ENCODE data around the gene PRKCB. TPM values are rescaled to one million over a fixed set of nuclear protein-coding genes. Genes with fewer than 3 reads are reported as not detected.

The PRKCB gene
- total RNA-seq, 1 experiment from 2014 or later: 0.89 TPM

GRCh38 chr16:23908790-23909189, 73.0 kb downstream of the PRKCB start:
- BruUV-seq (replicated peaks): no TSS peak
- DNase-seq (ENCODE audit: low read depth, low spot score) (no peak), ATAC-seq (no peak)
- Histone ChIP-seq H4K20me1 (ENCODE audit: insufficient read depth) (no peaks in the 10 kb centered on the region), H3K4me2 (ENCODE audit: low read length) (no peak overlapping the region), H3K9ac (ENCODE audit: low read length) (no peak overlapping the region), H3K79me2 (ENCODE audit: insufficient read depth, low read length) (no peaks in the 10 kb centered on the region), H3K4me1 (ENCODE audit: control insufficient read depth in 1 of 2, insufficient read depth in 2 of 2, low read length in 2 of 2) (no peaks in the 10 kb centered on the region), H3K4me3 (replicated peaks in 1 of 2; ENCODE audit: low read depth in 1 of 2, low read length in 2 of 2) (no peak overlapping the region), H3K27ac (ENCODE audit: low read depth, low read length) (no peak overlapping the region), H3K9me2 (ENCODE audit: insufficient read depth) (no peaks in the 10 kb centered on the region), H3K27me3 (ENCODE audit: insufficient read depth, low read length) (peaks cover 36% of the 10 kb centered on the region), H3K9me3 (ENCODE audit: control insufficient read depth in 1 of 2, insufficient read depth in 1 of 2, low read depth in 1 of 2, low read length in 2 of 2) (no peaks in the 10 kb centered on the region), H3K36me3 (ENCODE audit: control insufficient read depth in 1 of 2, insufficient read depth in 2 of 2, low read length in 2 of 2) (no peaks in the 10 kb centered on the region), H2AFZ (ENCODE audit: low read depth, low read length, poor library complexity, severe bottlenecking) (no peak overlapping the region)
- TF ChIP-seq EZH2 (IDR thresholded peaks at IDR 0.05): no peak
- no peak for TF ChIP-seq SIN3A (IDR thresholded peaks at IDR 0.05; ENCODE audit: low read depth)
- no peak for TF ChIP-seq EGR1 (IDR thresholded peaks at IDR 0.05; ENCODE audit: low read depth)
- no peak for TF ChIP-seq POLR2A (IDR thresholded peaks at IDR 0.05; ENCODE audit: borderline replicate concordance, extremely low read depth, insufficient read depth, insufficient read length)
- TF ChIP-seq POLR2AphosphoS5 (IDR thresholded peaks at IDR 0.05; ENCODE audit: low read depth, low read length): no peak
- no peak for TF ChIP-seq FOSL1 (IDR thresholded peaks at IDR 0.05; ENCODE audit: low read depth)
- TF ChIP-seq CBX3 (IDR thresholded peaks at IDR 0.05; ENCODE audit: low read depth): no peak
- ChIA-PET RAD21 (ENCODE audit: low non-redundant PET in 1 of 2, low total read pairs in 2 of 2, uncharacterized antibody in 2 of 2, unreplicated experiment in 2 of 2) (no interaction called here), POLR2A (no interaction called here), CTCF (no interaction called here)
- intact Hi-C loops (cut with micrococcal nuclease): no loop called here

- Histone ChIP-seq H4K20me1 (ENCODE audit: insufficient read depth) (no peaks in the 10 kb centered on the region), H3K79me2 (ENCODE audit: insufficient read depth, low read length) (no peaks in the 10 kb centered on the region), H3K27ac (ENCODE audit: low read depth, low read length) (no peak overlapping the region), H3K4me3 (replicated peaks in 1 of 2; ENCODE audit: low read depth in 1 of 2, low read length in 2 of 2) (no peak overlapping the region), H3K9me3 (ENCODE audit: control insufficient read depth in 1 of 2, insufficient read depth in 1 of 2, low read depth in 1 of 2, low read length in 2 of 2) (no peaks in the 10 kb centered on the region), H3K4me2 (ENCODE audit: low read length) (no peak overlapping the region), H3K9me2 (ENCODE audit: insufficient read depth) (no peaks in the 10 kb centered on the region), H3K4me1 (ENCODE audit: control insufficient read depth in 1 of 2, insufficient read depth in 2 of 2, low read length in 2 of 2) (no peaks in the 10 kb centered on the region), H3K27me3 (ENCODE audit: insufficient read depth, low read length) (peaks cover 36% of the 10 kb centered on the region), H3K9ac (ENCODE audit: low read length) (no peak overlapping the region), H2AFZ (ENCODE audit: low read depth, low read length, poor library complexity, severe bottlenecking) (no peak overlapping the region), H3K36me3 (ENCODE audit: control insufficient read depth in 1 of 2, insufficient read depth in 2 of 2, low read length in 2 of 2) (no peaks in the 10 kb centered on the region)
- intact Hi-C loops (cut with micrococcal nuclease): no loop called here
- no TSS peak for BruUV-seq (replicated peaks)
- ATAC-seq (no peak), DNase-seq (ENCODE audit: low read depth, low spot score) (no peak)
- TF ChIP-seq JUND (IDR thresholded peaks at IDR 0.05): no peak
- TF ChIP-seq CEBPB (IDR thresholded peaks at IDR 0.05; ENCODE audit: low read depth): no peak
- TF ChIP-seq, protein P1, sequence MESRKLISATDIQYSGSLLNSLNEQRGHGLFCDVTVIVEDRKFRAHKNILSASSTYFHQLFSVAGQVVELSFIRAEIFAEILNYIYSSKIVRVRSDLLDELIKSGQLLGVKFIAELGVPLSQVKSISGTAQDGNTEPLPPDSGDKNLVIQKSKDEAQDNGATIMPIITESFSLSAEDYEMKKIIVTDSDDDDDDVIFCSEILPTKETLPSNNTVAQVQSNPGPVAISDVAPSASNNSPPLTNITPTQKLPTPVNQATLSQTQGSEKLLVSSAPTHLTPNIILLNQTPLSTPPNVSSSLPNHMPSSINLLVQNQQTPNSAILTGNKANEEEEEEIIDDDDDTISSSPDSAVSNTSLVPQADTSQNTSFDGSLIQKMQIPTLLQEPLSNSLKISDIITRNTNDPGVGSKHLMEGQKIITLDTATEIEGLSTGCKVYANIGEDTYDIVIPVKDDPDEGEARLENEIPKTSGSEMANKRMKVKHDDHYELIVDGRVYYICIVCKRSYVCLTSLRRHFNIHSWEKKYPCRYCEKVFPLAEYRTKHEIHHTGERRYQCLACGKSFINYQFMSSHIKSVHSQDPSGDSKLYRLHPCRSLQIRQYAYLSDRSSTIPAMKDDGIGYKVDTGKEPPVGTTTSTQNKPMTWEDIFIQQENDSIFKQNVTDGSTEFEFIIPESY (IDR thresholded peaks at IDR 0.05; ENCODE audit: extremely low read depth, insufficient replicate concordance, low read length): no peak
- POLR2A ChIA-PET: no interaction called here
- CTCF ChIA-PET: no interaction called here
- RAD21 ChIA-PET (ENCODE audit: low non-redundant PET in 1 of 2, low total read pairs in 2 of 2, uncharacterized antibody in 2 of 2, unreplicated experiment in 2 of 2): no interaction called here
Observed at GRCh38 chr16:23909792-23910418, 74.1 kb downstream of the PRKCB start.

Measured in HCT116 (cell line).